Renal cortex interstitium (tissue), 3 donors: ENCODE measurements around the gene MRPL52. TPM values are rescaled to one million over a fixed set of nuclear protein-coding genes. Genes with fewer than 3 reads are reported as not detected.

Source experiments
- polyA plus RNA-seq, 3 donors: library from polyadenylated mRNA; unstranded; fragments of 120-200 nt; gene quantifications; one replicate each; pipeline ENCODE4 v1.2.1, GENCODE V29; 2013; ENCODE audit not compliant: insufficient read length in 3 of 3

MRPL52 gene
- polyA plus RNA-seq, 3 donors, result 76.1 to 108 (median 97.7) TPM

Other genes starting within 250 kb of the MRPL52 start
- gene DAD1, start 240.7 kb upstream of the MRPL52 start, polyA plus RNA-seq, result 100 to 1,000 TPM; 238 to 282 (median 257) TPM
- gene ABHD4, start 231.6 kb upstream of the MRPL52 start, polyA plus RNA-seq, result 10 to 100 TPM; 43.3 to 62.2 (median 50.3) TPM
- gene OR6J1, start 185.5 kb upstream of the MRPL52 start, polyA plus RNA-seq, result under 1 TPM; 0.16 to 0.33 (median 0.22) TPM
- 100 to 1,000 TPM; 134 to 142 (median 136) TPM for gene OXA1L, start 63.2 kb upstream of the MRPL52 start, polyA plus RNA-seq
- 100 to 1,000 TPM; 106 to 125 (median 119) TPM for gene SLC7A7, start 14.5 kb upstream of the MRPL52 start, polyA plus RNA-seq
- gene MMP14, start 6.7 kb downstream of the MRPL52 start, polyA plus RNA-seq, result 100 to 1,000 TPM; 130 to 170 (median 135) TPM
- 10 to 100 TPM; 71.4 to 94.4 (median 83.1) TPM for gene LRP10, start 41.9 kb downstream of the MRPL52 start, polyA plus RNA-seq
- 1 to 10 TPM; 1.5 to 1.9 (median 1.5) TPM for gene REM2, start 53.3 kb downstream of the MRPL52 start, polyA plus RNA-seq
- 100 to 1,000 TPM; 111 to 140 (median 120) TPM for gene RBM23, start 89.3 kb downstream of the MRPL52 start, polyA plus RNA-seq
- gene PRMT5, start 99.5 kb downstream of the MRPL52 start, polyA plus RNA-seq, result 100 to 1,000 TPM; 147 to 158 (median 149) TPM
- gene HAUS4, start 127.2 kb downstream of the MRPL52 start, polyA plus RNA-seq, result 10 to 100 TPM; 53.3 to 58.6 (median 57.0) TPM
- 100 to 1,000 TPM in 1 of 3 donors, 10 to 100 TPM in 2; 80.7 to 100 (median 95.1) TPM for gene AJUBA, start 152.7 kb downstream of the MRPL52 start, polyA plus RNA-seq
- 10 to 100 TPM; 18.5 to 24.4 (median 19.0) TPM for gene C14orf93, start 180.3 kb downstream of the MRPL52 start, polyA plus RNA-seq
- 100 to 1,000 TPM; 203 to 259 (median 237) TPM for gene PSMB5, start 205.0 kb downstream of the MRPL52 start, polyA plus RNA-seq
- gene PSMB11, start 212.3 kb downstream of the MRPL52 start, polyA plus RNA-seq, result not detected
- 10 to 100 TPM; 21.7 to 37.3 (median 29.0) TPM for gene CDH24, start 227.6 kb downstream of the MRPL52 start, polyA plus RNA-seq